GM19351 (cell line): ENCODE data around the gene GABRB3.

Source experiments
- ATAC-seq: cut with Tn5 transposase; IDR thresholded peaks from one replicate; pipeline ENCODE4 v1.9.1; 2021; ENCODE audit warnings: mild to moderate bottlenecking, moderate library complexity; ENCODE audit not compliant: unreplicated experiment

Gene GABRB3

DNA sequence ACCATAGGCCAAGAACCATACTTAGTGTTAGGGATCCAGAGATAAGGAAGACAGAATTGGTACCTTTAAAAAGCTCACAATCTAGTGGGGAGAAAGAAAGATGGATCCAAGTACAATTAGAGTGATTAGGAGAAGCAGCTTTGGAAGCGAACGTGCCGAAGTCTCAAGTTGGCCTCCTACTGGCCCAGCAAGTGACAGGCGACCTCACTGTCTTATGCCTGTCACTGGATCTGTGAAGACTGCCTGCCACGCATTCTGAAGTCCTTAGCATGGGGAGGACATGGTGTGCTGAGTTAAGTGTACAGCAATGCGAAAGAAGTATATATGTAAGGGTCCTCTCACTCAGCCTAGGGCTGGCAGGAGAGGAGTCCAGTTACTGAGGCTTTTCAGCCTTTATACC is 141.0 kb downstream of the GABRB3 start:
- no peak for ATAC-seq

GRCh38 chr15:26630857-26631256 is 142.0 kb downstream of the GABRB3 start:
- ATAC-seq, result no peak

GRCh38 chr15:26628879-26629529 is 143.9 kb downstream of the GABRB3 start:
- ATAC-seq, result no peak

DNA sequence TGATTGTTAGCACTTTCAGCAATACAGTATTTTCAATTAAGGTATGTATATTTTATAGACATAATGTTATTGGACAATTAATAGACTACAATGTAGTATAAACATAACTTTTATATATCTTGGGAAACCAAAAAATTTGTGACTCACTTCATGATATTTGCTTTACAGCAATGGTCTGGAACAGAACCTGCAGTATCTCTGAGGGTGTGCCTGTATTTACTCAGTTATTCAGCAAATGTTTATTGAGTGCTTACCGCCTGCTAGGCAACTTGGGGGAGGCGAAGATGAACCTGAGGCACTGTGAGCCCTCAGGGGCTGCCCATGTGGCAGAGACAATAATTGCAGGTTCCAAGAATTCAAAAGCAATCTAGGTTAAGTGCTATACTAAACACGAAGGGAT is 144.8 kb downstream of the GABRB3 start:
- no peak for ATAC-seq

DNA sequence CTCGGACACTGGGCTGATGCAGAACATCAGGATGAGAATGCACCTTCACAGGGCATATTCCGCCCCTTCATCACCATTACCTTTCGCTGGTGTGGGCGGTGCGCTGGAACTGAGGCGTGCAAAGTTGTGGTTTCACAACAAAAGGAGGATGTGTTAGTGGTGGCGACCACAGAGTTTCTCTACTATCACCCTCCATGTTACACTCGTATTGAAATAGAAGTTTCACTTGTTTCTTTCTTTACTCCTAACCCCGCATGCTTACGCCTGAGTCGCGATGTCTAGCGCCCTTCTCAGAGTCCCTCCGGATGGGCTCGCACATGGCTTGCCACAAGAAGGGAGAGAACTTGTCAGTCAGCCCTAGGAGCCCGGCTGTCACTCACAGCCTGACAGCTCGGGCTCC is 148.7 kb downstream of the GABRB3 start:
- ATAC-seq, result no peak

GRCh38 chr15:26623071-26623470 is 149.8 kb downstream of the GABRB3 start:
- no peak for ATAC-seq

DNA sequence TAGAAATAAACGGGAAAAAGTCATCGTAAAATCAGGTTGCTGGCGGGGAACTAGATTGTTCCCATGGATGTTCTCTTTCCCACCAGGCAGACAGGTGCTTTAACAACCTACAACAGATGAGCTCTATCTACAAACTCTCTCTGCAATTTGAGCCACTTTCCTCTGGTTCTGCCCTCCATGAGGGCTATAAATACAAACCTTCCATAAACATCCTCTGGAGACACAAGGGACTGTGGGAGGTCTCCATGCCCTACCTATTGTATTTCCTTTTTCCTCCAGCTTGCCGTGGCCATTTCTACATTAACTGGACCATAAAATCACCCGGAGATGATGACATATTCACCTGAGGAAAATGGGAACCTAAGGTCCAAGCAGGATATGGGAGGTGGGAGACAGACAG is 151.1 kb downstream of the GABRB3 start:
- ATAC-seq, result no peak

DNA sequence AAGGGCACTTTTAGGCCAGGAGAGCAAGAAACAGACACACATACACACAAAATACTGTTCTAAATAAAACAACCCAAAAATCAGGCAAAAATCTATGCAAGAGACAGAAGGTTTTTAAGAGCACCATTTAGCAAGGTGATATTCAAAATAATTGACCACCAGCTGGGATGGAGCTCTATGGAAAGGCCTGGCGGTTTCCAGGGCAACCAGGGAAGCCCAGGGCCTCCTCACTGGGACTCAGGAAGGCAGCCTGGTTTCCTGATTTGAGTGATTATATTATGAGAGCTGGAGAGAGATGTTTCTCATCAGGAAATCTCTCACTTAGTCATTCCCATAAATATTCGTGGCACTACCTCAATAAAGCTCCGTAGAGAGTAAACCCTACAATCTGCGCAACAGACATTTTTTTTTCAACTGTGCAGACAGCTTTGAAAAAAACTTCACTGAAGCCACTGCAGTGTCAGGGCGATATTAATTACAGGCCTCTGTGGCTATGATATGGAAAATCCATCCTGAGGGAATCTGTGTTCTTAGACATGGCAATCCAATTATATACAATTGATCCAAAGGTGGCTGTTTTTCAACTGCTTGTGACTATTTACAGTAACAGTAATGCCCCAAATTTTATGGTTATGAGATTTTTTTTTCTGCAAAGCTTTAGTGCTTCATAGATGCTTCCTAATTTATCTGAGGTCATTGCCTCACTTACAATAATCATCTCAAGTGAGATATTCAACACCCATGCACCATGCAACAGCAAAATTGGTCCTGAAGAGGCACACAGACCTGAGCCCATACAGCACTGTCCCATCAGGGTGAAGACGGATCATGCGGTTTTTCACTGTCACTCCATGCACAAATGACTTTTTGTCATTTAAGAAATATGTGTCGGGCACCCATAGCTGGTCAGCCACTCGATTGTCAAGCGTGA is 152.1 kb downstream of the GABRB3 start:
- no peak for ATAC-seq

- no peak for ATAC-seq
Observed at GRCh38 chr15:26615927-26616302, 157.0 kb downstream of the GABRB3 start.

- ATAC-seq, result no peak
Observed at GRCh38 chr15:26615188-26615926, 157.5 kb downstream of the GABRB3 start.

- ATAC-seq, result no peak
Observed at GRCh38 chr15:26614734-26615133, 158.1 kb downstream of the GABRB3 start.

DNA sequence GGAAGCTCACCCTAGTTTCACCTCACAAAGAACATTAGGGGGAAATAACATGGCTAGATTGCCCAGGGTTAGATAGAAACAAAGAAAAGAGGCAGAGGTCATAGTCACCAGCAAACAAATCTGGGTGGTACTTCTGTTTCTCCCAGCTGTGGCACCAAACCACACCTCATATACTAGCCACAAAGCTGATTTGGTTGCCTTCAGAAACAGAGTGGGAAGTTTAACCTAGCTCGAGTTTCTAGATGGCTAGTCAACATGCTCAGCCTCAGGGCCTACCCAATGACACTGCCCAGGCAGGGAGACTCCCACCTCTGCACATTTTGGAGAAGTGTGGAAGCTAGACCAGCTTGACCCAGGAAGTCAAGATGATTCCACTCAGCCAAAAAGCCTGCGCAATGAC is 174.2 kb downstream of the GABRB3 start:
- ATAC-seq, result no peak

DNA sequence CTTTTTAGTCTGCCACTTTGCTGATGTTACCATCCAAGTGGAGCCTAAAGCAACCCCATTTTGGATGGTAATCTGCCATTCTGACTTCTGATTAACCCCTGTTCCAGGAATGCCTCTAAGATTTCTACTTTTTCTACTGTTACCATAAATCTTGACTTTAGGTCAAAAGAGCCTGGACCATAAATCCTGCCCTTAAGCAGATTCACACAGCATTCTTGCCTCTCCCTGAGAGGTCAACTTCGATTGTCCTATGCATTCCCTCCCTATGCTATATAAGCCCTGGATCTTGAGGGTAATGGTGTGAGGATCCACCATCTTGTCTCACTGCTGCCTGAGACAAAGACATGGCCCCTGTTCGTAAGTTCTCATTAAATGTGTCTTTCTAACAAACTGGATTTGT is 177.3 kb downstream of the GABRB3 start:
- no peak for ATAC-seq

DNA sequence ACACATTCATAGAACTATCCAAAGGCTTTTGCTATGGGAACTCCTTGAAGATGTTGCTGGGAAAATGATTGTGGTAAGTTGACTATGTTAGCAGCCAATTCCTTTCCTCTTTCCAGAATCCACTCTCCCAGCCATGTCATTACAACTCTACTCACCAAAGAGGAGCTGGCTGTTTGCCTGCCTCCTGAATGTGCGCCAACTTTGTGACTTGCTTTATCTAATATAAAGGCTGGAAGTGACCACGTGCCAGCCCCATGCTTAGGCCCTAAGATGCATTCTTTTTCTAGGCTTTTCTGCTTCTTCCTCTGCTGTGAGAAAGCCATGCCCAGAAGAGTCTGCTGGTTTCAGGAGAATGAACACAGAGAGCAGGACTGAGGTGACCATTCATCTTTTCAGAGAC is 182.2 kb downstream of the GABRB3 start:
- ATAC-seq, result no peak

- no peak for ATAC-seq
Observed at GRCh38 chr15:26582840-26583239, 190.0 kb downstream of the GABRB3 start.

GRCh38 chr15:26580943-26581342 is 191.9 kb downstream of the GABRB3 start:
- ATAC-seq, result no peak

- ATAC-seq, result no peak
Observed at GRCh38 chr15:26572602-26573350, 200.1 kb downstream of the GABRB3 start.

GRCh38 chr15:26571346-26571745 is 201.5 kb downstream of the GABRB3 start:
- no peak for ATAC-seq

GRCh38 chr15:26565542-26565941 is 207.3 kb downstream of the GABRB3 start:
- no peak for ATAC-seq

GRCh38 chr15:26564361-26564760 is 208.5 kb downstream of the GABRB3 start:
- ATAC-seq, result no peak

- ATAC-seq, result no peak
Observed at GRCh38 chr15:26562336-26562735, 210.5 kb downstream of the GABRB3 start.
